Astrocyte of the cerebellum (primary cell): Measurements from ENCODE around the gene SGCD.

ENCODE experiments used
- DNase-seq: peaks from one replicate; pipeline ENCODE4 v3.0.0-alpha.2; 2011; ENCODE audit warnings: low read depth
- H3K4me3 ChIP-seq: 2 replicates; pipeline ENCODE4 v1.5.1; 2011; ENCODE audit warnings: mild to moderate bottlenecking, low read depth, low read length, moderate library complexity
- in situ Hi-C: cut with HindIII; loops from 2 replicates; pipeline ENCODE4 v1.10.0; 2017; ENCODE audit warnings: low sequenced_read_pairs
- TF ChIP-seq, protein P1 (sequence below): IDR thresholded peaks from 2 replicates; pipeline ENCODE4 v1.5.1; 2012; ENCODE audit warnings: low read length, low read depth, moderate library complexity, mild to moderate bottlenecking; ENCODE audit errors: missing control alignments

The SGCD gene

DNA sequence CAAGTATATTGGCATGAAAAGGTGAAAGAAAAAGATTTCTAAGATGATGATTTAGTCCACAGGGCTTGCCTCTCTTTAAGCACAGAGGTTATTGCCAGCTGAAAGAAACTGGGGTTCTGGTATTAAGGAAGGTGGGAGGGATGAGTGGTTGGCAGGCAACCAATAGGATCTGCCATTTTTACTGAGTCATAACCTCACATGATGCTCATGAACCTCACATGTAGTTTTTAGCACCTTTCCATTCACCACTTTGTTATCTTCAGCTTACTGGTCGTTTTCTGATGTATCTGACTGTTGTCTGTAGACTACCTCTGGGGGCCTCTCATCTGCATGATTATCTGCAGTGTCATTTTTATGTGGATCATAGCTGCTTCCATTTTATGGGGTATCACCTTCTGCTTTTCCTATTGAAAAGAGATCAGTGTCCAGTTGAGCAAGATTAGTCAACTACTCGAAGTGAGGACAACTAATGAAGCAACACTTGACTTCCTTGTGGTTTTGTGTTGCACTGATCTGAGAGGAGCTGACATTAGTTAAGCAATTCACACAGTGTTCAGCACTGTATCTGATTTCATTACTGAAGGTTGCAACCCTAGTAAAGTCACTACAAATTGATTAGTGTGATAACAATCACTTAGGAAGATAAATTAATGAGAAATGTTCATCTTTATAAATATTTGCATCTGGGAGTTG is 186.3 kb downstream of the SGCD start:
- no peak for DNase-seq
- in situ Hi-C loops = no loop called here

DNA sequence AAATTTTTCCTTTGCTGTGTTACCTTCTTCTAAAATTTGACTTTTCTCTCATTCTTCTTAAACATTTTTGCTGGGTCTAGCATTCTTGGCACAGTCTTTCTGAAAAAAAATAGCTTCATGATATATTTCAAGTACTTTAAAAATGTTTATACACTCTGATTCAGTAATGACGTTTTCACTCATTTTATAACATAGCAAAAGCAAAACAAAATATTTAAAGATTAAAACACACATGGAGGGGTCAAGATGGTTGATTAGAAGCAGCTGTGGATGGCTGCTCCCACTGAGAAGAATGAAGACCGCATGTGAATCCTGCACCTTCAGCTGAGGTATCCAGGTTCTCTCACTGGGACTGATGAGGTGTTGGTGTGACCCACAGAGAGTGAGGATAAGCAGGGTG is 188.2 kb downstream of the SGCD start:
- in situ Hi-C loops = no loop called here
- TF ChIP-seq, protein P1, sequence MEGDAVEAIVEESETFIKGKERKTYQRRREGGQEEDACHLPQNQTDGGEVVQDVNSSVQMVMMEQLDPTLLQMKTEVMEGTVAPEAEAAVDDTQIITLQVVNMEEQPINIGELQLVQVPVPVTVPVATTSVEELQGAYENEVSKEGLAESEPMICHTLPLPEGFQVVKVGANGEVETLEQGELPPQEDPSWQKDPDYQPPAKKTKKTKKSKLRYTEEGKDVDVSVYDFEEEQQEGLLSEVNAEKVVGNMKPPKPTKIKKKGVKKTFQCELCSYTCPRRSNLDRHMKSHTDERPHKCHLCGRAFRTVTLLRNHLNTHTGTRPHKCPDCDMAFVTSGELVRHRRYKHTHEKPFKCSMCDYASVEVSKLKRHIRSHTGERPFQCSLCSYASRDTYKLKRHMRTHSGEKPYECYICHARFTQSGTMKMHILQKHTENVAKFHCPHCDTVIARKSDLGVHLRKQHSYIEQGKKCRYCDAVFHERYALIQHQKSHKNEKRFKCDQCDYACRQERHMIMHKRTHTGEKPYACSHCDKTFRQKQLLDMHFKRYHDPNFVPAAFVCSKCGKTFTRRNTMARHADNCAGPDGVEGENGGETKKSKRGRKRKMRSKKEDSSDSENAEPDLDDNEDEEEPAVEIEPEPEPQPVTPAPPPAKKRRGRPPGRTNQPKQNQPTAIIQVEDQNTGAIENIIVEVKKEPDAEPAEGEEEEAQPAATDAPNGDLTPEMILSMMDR = no peak
- DNase-seq = no peak
- H3K4me3 ChIP-seq = no peak overlapping the region

More for the DNA sequence above, 186.3 kb downstream of the SGCD start:
- TF ChIP-seq, protein P1 = no peak
- H3K4me3 ChIP-seq = no peak overlapping the region

DNA sequence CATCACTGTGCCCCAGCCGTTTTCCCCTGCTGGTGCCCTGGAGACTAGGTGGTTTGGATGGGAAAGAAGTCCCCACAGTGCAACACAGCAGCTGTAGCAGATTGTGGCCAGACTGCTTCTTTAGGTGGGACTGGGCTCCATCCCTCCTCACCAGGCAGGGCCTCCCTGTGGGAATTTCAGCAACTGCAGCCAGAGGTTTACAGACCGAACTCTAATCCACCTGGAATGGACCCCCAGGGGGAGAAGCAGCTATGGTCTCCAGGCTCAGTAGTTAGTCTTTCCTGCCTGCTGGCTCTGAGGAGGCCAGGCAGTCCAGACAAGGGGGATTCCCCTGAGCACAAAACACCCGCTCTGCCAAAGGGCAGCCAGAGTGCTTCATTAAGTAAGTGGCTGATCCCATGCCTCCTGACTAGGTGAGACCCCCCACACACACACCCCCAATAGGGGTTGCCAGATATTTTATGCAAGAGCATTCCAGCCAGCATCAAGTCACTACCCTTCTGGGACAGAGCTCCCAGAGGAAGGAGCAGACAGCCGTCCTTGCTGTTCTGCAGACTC is 188.9 kb downstream of the SGCD start:
- in situ Hi-C loops = no loop called here
- DNase-seq = no peak
- H3K4me3 ChIP-seq = no peak overlapping the region
- TF ChIP-seq, protein P1 = no peak

DNA sequence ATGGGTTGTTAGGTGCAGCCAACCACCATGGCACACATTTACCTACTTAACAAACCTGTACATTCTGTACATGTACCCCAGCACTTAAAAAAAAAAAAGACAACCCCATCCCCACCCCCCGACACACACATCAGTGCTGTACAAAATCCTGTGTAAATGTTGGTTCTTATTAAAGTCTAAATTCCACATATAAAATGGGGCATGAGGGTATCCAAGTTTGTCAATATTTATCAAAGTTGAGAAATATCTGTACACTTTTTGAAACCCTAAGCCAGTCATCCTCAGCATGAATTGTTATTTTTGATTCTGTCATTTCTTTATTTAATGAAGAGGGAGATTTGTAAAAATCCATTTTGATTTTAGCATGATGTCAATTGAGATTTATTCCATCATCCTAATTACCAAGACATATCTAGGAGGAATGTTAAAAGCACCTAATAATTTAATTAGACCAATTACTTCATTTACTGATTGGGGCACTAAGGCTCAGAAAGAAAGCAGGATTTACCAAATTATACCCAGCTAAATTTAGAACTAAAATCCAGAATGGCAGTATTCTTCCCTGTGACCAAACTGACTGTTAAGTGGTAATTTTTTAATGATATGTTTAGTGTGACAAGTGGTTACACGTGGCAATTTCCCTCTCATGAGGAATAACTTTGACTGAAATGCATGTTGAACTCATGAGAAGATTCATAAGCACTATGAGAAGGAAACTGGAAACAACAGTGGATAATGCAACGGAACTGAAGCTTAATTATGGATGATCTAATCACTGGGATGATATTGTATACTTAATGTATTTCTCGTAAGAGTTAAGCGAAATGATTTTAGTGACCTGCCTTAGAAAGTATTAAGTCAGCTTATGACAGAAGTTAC is 195.9 kb downstream of the SGCD start:
- no peak overlapping the region for H3K4me3 ChIP-seq
- TF ChIP-seq, protein P1 = no peak
- in situ Hi-C loops = no loop called here
- no peak for DNase-seq

DNA sequence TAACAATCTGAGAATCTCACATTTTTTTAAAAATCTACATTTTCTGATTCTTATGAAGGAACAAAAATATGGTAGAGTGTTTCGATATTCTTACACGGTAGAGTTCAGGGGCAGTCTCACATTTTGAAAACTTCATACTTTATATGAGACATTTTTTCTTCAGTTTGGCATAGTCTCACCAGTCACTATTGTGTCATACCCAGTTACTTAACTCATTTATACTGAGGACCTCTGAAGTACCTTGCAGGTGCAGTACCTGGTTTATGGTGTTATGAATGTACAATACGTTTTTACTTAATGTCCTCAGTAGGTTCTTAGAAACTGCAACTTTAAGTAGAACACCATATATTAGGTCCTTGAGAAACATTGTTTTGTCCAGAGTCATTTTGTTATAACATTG is 196.6 kb downstream of the SGCD start:
- TF ChIP-seq, protein P1 = no peak
- in situ Hi-C loops = no loop called here
- DNase-seq = no peak
- no peak overlapping the region for H3K4me3 ChIP-seq

DNA sequence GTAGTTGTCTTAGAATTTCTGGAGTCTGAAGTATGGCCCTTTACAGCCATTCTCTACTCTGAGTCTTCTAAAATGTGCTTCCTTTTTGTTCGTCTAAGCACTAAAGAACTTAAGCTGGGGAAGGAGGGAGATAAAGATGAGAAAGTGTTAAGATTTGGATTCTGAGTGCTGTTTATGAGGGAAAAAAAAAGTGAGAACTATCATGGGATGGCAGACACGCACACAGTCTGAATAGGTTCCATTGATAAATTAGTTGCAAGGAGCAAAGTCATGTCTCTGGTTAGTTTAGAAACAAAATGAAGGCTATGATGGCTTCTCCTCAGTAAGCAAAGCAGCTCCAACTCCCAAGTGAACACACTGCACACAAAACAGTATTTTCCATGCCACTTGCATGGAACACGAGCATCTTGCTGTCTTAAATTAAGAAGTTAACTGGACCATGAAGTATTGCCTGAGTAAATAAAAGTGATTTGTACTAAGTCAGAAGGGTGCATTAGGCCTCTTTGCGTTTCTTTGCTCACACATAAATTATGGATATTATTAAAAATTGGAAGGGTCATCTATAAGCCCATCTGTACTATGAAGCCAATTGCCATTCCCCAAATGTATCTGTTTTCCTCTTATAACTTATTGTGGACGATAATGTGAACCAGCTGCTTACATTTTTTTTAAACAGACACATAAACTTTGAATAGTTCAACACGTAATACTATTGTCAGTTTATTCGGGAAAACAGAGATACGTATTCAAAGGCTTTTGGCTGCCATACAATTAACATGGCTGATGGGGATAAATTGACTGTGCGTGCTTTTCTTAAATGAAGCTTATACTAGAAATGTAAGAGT is 199.3 kb downstream of the SGCD start:
- DNase-seq = no peak
- TF ChIP-seq, protein P1 = no peak
- in situ Hi-C loops = no loop called here
- H3K4me3 ChIP-seq = no peak overlapping the region
